HFF-Myc (cell line): ENCODE data around the gene COL17A1.
A peak's percentile ranks its signal among the peaks of the same experiment; 100 is the strongest.

Source experiments
- DNase-seq: peaks from one replicate; pipeline ENCODE4 v3.0.0-alpha.2; 2011; ENCODE audit warnings: low read depth; ENCODE audit errors: extremely low read depth
- H3K4me3 ChIP-seq: replicated peaks from 2 replicates; pipeline ENCODE4 v1.5.1; 2011; ENCODE audit warnings: low read depth, mild to moderate bottlenecking, control low read depth, low read length
- CTCF ChIP-seq: IDR thresholded peaks from 2 replicates; pipeline ENCODE4 v1.5.1; 2012; ENCODE audit warnings: mild to moderate bottlenecking, low read depth, low read length, control low read depth; ENCODE audit errors: missing control alignments

COL17A1 gene

GRCh38 chr10:104085801-104086400 is at the start of gene COL17A1:
TSS of gene COL17A1 (minus strand) at chr10:104085880. CDS start at chr10:104080673, 5,207 bp downstream.
- no peak for TF ChIP-seq CTCF
- no peak within 1 kb of the TSS for H3K4me3 ChIP-seq
- no peak for DNase-seq

DNA sequence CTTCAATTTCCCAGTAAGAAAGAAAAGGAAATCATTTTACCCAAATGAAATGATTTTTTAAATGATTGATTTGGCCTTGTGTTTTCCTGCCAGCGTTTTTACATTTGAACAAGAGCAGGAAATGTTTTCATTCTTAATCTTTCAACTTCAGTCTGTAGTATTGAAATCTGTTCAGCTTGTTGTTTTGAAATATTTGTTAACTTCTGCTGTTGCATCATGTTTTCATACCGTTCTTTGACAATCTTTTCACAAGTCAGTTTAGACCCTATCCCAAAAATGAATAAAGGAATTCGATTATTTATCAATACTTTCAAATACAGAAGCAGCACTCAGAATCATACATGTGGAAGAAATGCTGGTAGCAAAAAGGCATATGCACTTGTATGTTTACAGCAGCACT is 44.4 kb upstream of the COL17A1 start:
- TF ChIP-seq CTCF = no peak
- no peak for DNase-seq
- no peak overlapping the region for H3K4me3 ChIP-seq

DNA sequence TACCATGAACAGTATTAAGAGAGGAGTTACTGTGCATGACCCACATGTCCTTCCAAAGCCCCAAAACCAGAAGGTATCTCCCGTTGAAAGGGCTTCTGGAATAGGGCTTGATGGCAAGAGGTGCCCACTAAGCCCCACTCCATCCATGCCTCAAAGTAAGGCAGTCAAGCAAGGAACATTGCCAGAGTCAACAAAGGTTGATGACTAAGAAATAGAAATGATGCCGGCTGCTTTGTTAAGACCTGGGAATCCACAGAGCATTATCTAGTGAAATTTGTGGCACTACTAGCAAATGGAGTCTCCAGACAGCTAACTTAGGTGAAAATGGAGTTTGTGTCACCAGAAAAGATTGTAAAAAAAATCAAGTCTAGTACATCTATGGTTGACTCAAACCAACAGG is 42.5 kb upstream of the COL17A1 start:
- no peak for DNase-seq
- H3K4me3 ChIP-seq = no peak overlapping the region
- TF ChIP-seq CTCF = no peak

- no peak for TF ChIP-seq CTCF
- DNase-seq = no peak
- no peak overlapping the region for H3K4me3 ChIP-seq
Observed at GRCh38 chr10:104127411-104127810, 41.7 kb upstream of the COL17A1 start.

DNA sequence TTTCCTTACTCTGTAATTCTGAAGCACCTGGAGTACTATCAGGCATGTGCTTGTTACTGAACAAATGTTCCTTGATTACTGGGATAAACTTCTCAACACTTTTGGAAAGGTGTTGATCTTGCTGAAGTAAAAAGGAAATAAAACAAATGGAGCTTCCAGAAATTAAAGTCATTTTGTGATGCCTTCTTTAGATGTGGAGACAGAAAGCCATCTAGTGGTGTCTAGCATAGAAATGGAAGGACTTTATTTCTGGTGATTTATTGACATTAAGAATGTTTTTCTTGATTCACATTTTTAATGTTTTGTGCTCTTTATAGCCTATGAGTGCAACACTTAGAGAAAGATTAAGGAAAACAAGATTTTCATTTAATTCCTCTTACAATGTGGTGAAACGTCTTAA is 37.7 kb upstream of the COL17A1 start:
- no peak for DNase-seq
- peak; percentile 19 for TF ChIP-seq CTCF
- no peak overlapping the region for H3K4me3 ChIP-seq

- TF ChIP-seq CTCF = no peak
- H3K4me3 ChIP-seq = peak overlapping the region; percentile 82
- DNase-seq = no peak
Observed at GRCh38 chr10:104122225-104123107, 36.8 kb upstream of the COL17A1 start.
